ENCODE measurements around the gene ADCY5. TPM values are rescaled to one million over a fixed set of nuclear protein-coding genes. Genes with fewer than 3 reads are reported as not detected.

Gene ADCY5
- total RNA-seq, 1 experiment from 2014 or later: 0.49 TPM

DNA sequence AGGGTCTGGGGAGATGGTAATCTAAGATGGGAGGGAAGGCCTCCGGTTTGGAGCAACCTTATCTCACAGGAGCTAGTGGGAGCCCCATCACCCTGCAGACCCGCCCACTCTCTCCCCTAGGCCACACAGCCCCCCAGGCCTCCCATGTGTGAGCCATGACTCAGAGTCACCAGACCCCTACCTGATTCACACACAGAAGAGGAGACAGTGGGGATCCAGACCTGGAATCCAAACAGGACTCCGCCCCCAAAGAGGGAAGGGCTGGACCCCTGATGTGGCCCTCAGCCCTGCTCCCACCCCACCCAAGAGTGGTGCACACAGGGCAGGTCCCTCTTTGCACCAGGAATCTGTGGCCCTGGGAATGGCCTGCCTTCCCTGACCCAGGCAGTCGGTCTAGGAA is 97.4 kb downstream of the ADCY5 start:
- Histone ChIP-seq H3K9me2 (ENCODE audit: insufficient read depth) (no peaks in the 10 kb centered on the region), H3K36me3 (ENCODE audit: control insufficient read depth in 1 of 2, insufficient read depth in 2 of 2, low read length in 2 of 2) (no peaks in the 10 kb centered on the region), H4K20me1 (ENCODE audit: insufficient read depth) (no peaks in the 10 kb centered on the region), H3K4me3 (replicated peaks in 1 of 2; ENCODE audit: low read depth in 1 of 2, low read length in 2 of 2) (no peak overlapping the region), H3K4me1 (ENCODE audit: control insufficient read depth in 1 of 2, insufficient read depth in 2 of 2, low read length in 2 of 2) (peaks cover 4 to 10% of the 10 kb centered on the region in 2 experiments; a peak in 2 of 4 replicates), H3K9ac (ENCODE audit: low read length) (no peak overlapping the region), H3K27me3 (ENCODE audit: insufficient read depth, low read length) (peaks cover 9% of the 10 kb centered on the region; the same call in 1 of the 2 replicates), H3K79me2 (ENCODE audit: insufficient read depth, low read length) (no peaks in the 10 kb centered on the region), H3K27ac (ENCODE audit: low read depth, low read length) (no peak overlapping the region), H2AFZ (ENCODE audit: low read depth, low read length, poor library complexity, severe bottlenecking) (no peak overlapping the region), H3K4me2 (ENCODE audit: low read length) (no peak overlapping the region), H3K9me3 (ENCODE audit: control insufficient read depth in 1 of 2, insufficient read depth in 1 of 2, low read depth in 1 of 2, low read length in 2 of 2) (no peaks in the 10 kb centered on the region)
- RAD21 ChIA-PET (ENCODE audit: low non-redundant PET in 1 of 2, low total read pairs in 2 of 2, uncharacterized antibody in 2 of 2, unreplicated experiment in 2 of 2): no interaction called here
- POLR2A ChIA-PET: no interaction called here
- DNase-seq (ENCODE audit: low read depth, low spot score) (no peak), ATAC-seq (no peak)
- TF ChIP-seq, protein P1, sequence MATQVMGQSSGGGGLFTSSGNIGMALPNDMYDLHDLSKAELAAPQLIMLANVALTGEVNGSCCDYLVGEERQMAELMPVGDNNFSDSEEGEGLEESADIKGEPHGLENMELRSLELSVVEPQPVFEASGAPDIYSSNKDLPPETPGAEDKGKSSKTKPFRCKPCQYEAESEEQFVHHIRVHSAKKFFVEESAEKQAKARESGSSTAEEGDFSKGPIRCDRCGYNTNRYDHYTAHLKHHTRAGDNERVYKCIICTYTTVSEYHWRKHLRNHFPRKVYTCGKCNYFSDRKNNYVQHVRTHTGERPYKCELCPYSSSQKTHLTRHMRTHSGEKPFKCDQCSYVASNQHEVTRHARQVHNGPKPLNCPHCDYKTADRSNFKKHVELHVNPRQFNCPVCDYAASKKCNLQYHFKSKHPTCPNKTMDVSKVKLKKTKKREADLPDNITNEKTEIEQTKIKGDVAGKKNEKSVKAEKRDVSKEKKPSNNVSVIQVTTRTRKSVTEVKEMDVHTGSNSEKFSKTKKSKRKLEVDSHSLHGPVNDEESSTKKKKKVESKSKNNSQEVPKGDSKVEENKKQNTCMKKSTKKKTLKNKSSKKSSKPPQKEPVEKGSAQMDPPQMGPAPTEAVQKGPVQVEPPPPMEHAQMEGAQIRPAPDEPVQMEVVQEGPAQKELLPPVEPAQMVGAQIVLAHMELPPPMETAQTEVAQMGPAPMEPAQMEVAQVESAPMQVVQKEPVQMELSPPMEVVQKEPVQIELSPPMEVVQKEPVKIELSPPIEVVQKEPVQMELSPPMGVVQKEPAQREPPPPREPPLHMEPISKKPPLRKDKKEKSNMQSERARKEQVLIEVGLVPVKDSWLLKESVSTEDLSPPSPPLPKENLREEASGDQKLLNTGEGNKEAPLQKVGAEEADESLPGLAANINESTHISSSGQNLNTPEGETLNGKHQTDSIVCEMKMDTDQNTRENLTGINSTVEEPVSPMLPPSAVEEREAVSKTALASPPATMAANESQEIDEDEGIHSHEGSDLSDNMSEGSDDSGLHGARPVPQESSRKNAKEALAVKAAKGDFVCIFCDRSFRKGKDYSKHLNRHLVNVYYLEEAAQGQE (IDR thresholded peaks at IDR 0.05; ENCODE audit: low read depth): no peak
- no peak for TF ChIP-seq SRF (IDR thresholded peaks at IDR 0.05; ENCODE audit: low read depth)
- TF ChIP-seq ZNF274 (IDR thresholded peaks at IDR 0.05; ENCODE audit: low read depth, low read length): no peak
- TF ChIP-seq, protein P2, sequence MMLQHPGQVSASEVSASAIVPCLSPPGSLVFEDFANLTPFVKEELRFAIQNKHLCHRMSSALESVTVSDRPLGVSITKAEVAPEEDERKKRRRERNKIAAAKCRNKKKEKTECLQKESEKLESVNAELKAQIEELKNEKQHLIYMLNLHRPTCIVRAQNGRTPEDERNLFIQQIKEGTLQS (IDR thresholded peaks at IDR 0.05): no peak
- BruUV-seq (replicated peaks): no TSS peak
- CTCF ChIA-PET: interaction anchor here (0.8 kb wide), 1 partner anchor 9 kb away, joined by 3 read pairs; no protein-coding TSS in a partner anchor
- intact Hi-C loops (cut with micrococcal nuclease): no loop called here

DNA sequence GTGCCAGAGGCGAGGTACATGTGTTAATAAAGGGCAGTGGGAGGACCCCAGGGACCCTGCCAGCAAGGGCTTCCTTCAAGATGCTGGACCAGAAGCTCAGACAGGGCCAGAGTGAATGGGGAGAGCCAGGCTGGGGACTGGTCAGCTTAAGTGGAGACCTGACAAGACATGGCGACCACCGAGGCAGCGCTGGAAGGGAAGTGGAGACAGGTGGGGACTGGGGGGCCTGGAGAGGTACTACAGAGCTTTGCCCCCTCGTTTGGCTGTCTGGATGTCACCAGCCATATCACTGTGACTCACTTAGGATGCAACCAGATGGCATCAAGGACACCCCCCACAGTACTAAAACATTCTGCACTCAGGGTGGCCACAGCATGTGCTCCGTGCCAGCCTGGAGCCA is 97.9 kb downstream of the ADCY5 start:
- intact Hi-C loops (cut with micrococcal nuclease): no loop called here
- POLR2A ChIA-PET: no interaction called here
- Histone ChIP-seq H4K20me1 (ENCODE audit: insufficient read depth) (no peaks in the 10 kb centered on the region), H3K4me2 (ENCODE audit: low read length) (no peak overlapping the region), H3K79me2 (ENCODE audit: insufficient read depth, low read length) (no peaks in the 10 kb centered on the region), H3K4me1 (ENCODE audit: control insufficient read depth in 1 of 2, insufficient read depth in 2 of 2, low read length in 2 of 2) (peaks cover 4 to 10% of the 10 kb centered on the region in 2 experiments; a peak in 2 of 4 replicates), H3K9ac (ENCODE audit: low read length) (no peak overlapping the region), H2AFZ (ENCODE audit: low read depth, low read length, poor library complexity, severe bottlenecking) (no peak overlapping the region), H3K4me3 (replicated peaks in 1 of 2; ENCODE audit: low read depth in 1 of 2, low read length in 2 of 2) (no peak overlapping the region), H3K9me2 (ENCODE audit: insufficient read depth) (no peaks in the 10 kb centered on the region), H3K27ac (ENCODE audit: low read depth, low read length) (no peak overlapping the region), H3K36me3 (ENCODE audit: control insufficient read depth in 1 of 2, insufficient read depth in 2 of 2, low read length in 2 of 2) (no peaks in the 10 kb centered on the region), H3K27me3 (ENCODE audit: insufficient read depth, low read length) (peaks cover 9% of the 10 kb centered on the region; the same call in 1 of the 2 replicates), H3K9me3 (ENCODE audit: control insufficient read depth in 1 of 2, insufficient read depth in 1 of 2, low read depth in 1 of 2, low read length in 2 of 2) (no peaks in the 10 kb centered on the region)
- CTCF ChIA-PET: interaction anchor here (0.8 kb wide), 1 partner anchor 10 kb away, joined by 3 read pairs; no protein-coding TSS in a partner anchor
- no peak for TF ChIP-seq CBX3 (IDR thresholded peaks at IDR 0.05; ENCODE audit: low read depth)
- TF ChIP-seq SRF (IDR thresholded peaks at IDR 0.05; ENCODE audit: low read depth): no peak
- TF ChIP-seq YY1 (IDR thresholded peaks at IDR 0.05; ENCODE audit: extremely low read depth, insufficient replicate concordance, low read depth, low read length): no peak
- no peak for TF ChIP-seq JUND (IDR thresholded peaks at IDR 0.05)
- TF ChIP-seq, protein P3, sequence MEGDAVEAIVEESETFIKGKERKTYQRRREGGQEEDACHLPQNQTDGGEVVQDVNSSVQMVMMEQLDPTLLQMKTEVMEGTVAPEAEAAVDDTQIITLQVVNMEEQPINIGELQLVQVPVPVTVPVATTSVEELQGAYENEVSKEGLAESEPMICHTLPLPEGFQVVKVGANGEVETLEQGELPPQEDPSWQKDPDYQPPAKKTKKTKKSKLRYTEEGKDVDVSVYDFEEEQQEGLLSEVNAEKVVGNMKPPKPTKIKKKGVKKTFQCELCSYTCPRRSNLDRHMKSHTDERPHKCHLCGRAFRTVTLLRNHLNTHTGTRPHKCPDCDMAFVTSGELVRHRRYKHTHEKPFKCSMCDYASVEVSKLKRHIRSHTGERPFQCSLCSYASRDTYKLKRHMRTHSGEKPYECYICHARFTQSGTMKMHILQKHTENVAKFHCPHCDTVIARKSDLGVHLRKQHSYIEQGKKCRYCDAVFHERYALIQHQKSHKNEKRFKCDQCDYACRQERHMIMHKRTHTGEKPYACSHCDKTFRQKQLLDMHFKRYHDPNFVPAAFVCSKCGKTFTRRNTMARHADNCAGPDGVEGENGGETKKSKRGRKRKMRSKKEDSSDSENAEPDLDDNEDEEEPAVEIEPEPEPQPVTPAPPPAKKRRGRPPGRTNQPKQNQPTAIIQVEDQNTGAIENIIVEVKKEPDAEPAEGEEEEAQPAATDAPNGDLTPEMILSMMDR (IDR thresholded peaks at IDR 0.05 in 2 of 3, conservative IDR thresholded peaks at IDR 0.05 in 1 of 3; ENCODE audit: borderline replicate concordance in 1 of 3, insufficient read depth in 1 of 3, low read depth in 2 of 3, low read length in 2 of 3): no peak
- TF ChIP-seq SIN3A (IDR thresholded peaks at IDR 0.05; ENCODE audit: low read depth): no peak
- TF ChIP-seq TCF7L2 (IDR thresholded peaks at IDR 0.05; ENCODE audit: borderline replicate concordance, extremely low read depth, insufficient read depth, insufficient read length): no peak
- TF ChIP-seq CEBPB (IDR thresholded peaks at IDR 0.05; ENCODE audit: low read depth): no peak
- TF ChIP-seq FOSL1 (IDR thresholded peaks at IDR 0.05; ENCODE audit: low read depth): no peak
- TF ChIP-seq ZNF274 (IDR thresholded peaks at IDR 0.05; ENCODE audit: low read depth, low read length): no peak
- TF ChIP-seq EZH2phosphoT487 (IDR thresholded peaks at IDR 0.05; ENCODE audit: borderline replicate concordance): no peak
- no peak for TF ChIP-seq POLR2AphosphoS5 (IDR thresholded peaks at IDR 0.05; ENCODE audit: low read depth, low read length)
- DNase-seq (ENCODE audit: low read depth, low spot score) (no peak), ATAC-seq (no peak)
- RAD21 ChIA-PET (ENCODE audit: low non-redundant PET in 1 of 2, low total read pairs in 2 of 2, uncharacterized antibody in 2 of 2, unreplicated experiment in 2 of 2): no interaction called here
- no TSS peak for BruUV-seq (replicated peaks)
